Vagina (tissue), 2 donors: ENCODE data around the gene COA5.

Source experiments
- CTCF ChIP-seq, 3 experiments: fragments of 450-650 bp in 2 of 3; fragments of 200-600 bp in 1 of 3; sonication (generic) in 1 of 3; IDR thresholded peaks; one replicate each; pipeline ENCODE4 v1.5.1; 2017 to 2019; ENCODE audit warnings: antibody characterized with exemption in 3 of 3, mild to moderate bottlenecking in 2 of 3, moderate library complexity in 2 of 3
- POLR2A ChIP-seq, 2 donors: fragments of 450-650 bp; IDR thresholded peaks; one replicate each; pipeline ENCODE4 v1.6.1; 2017; ENCODE audit warnings: antibody characterized with exemption in 2 of 2, mild to moderate bottlenecking in 2 of 2, moderate library complexity in 2 of 2
- POLR2AphosphoS5 ChIP-seq, 2 donors: sonication (generic); formaldehyde crosslinking; IDR thresholded peaks; one replicate each; pipeline ENCODE4 v1.9.0; 2017; ENCODE audit warnings: antibody characterized with exemption in 2 of 2, mild to moderate bottlenecking in 2 of 2, low read depth in 1 of 2; ENCODE audit not compliant: insufficient read depth in 1 of 2

GRCh38 chr2:98552499-98553179, 55.7 kb downstream of the COA5 start:
- no peak for TF ChIP-seq CTCF (IDR thresholded peaks at IDR 0.05)
- no peak for TF ChIP-seq POLR2A (IDR thresholded peaks at IDR 0.05)
- no peak for TF ChIP-seq POLR2AphosphoS5 (IDR thresholded peaks at IDR 0.05; ENCODE audit: insufficient read depth in 1 of 2, low read depth in 1 of 2)
